ENCODE measurements around the gene SERPINA3. TPM values are rescaled to one million over a fixed set of nuclear protein-coding genes. Genes with fewer than 3 reads are reported as not detected.

SERPINA3 gene
- total and polyA plus RNA-seq, 12 donors = 1.0 to 408 (median 13.4) TPM

DNA sequence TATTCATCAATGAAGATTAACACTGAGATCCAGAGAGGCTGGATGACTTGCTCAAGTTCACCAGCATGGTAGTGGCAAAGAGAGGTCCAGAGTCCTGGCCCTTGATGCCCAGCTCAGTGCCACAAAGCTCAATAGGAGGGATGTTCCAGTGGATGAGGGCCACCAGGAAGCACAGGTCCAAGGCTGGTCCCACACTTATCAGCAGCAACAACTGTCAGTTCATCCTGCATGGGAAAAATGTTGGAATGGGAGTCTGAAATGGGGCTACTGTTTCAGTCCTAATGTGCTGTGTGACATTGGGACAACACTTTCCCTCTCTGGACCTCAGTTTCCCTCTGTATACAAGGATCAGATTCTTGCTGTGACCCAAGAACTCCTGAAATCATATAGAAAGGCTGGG is 19.7 kb upstream of the SERPINA3 start:
- ATAC-seq = no peak
- intact Hi-C loops (cut with DNase I) = no loop called here
- H3K27me3 ChIP-seq = peaks cover 0 to 3% (median 0%) of the 10 kb centered on the region in 7 donors

DNA sequence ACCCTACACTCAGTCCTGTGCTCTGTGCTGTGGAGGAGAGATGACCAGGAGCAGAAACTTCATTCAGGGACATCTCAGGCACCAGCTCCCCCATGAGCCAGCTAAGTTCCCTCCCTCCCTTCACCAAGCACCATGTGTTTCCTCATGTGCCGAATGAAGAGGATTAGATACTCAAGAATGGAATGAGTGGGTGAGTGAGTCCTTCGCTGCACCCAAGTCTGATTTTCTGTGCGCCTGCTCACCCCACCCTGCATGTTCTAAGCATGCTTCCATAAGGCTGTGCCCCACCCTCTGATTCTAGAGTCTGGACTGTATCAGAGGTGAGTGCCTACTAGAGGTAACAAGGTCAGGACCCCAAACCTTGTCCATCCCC is 18.8 kb upstream of the SERPINA3 start:
- TF ChIP-seq CTCF (IDR thresholded peaks at IDR 0.05) = no peak
- Histone ChIP-seq H3K9me3 (no peaks in the 10 kb centered on the region), H3K4me3 (no peak overlapping the region), H3K27ac (no peak overlapping the region), H3K36me3 (no peaks in the 10 kb centered on the region), H3K27me3 (peaks cover 0 to 3% (median 0%) of the 10 kb centered on the region in 7 donors), H3K4me1 (peaks cover 0 to 10% (median 0%) of the 10 kb centered on the region in 9 donors)
- intact Hi-C loops (cut with DNase I) = no loop called here
- DNase-seq (no peak), ATAC-seq (peak in 3 of 8 donors; percentile 7 to 57 (median 50))
- WGBS, 2 donors = 70 to 72% methylated on average over 3 of the region's 3 CpGs

More for the DNA sequence above, 19.7 kb upstream of the SERPINA3 start:
- no peak for TF ChIP-seq CTCF (IDR thresholded peaks at IDR 0.05)
- no peak overlapping the region for H3K27ac ChIP-seq
- no peaks in the 10 kb centered on the region for H3K9me3 ChIP-seq
- no peak for DNase-seq
- peaks cover 0 to 10% (median 0%) of the 10 kb centered on the region in 9 donors for H3K4me1 ChIP-seq
- H3K4me3 ChIP-seq = no peak overlapping the region
- H3K36me3 ChIP-seq = no peaks in the 10 kb centered on the region

DNA sequence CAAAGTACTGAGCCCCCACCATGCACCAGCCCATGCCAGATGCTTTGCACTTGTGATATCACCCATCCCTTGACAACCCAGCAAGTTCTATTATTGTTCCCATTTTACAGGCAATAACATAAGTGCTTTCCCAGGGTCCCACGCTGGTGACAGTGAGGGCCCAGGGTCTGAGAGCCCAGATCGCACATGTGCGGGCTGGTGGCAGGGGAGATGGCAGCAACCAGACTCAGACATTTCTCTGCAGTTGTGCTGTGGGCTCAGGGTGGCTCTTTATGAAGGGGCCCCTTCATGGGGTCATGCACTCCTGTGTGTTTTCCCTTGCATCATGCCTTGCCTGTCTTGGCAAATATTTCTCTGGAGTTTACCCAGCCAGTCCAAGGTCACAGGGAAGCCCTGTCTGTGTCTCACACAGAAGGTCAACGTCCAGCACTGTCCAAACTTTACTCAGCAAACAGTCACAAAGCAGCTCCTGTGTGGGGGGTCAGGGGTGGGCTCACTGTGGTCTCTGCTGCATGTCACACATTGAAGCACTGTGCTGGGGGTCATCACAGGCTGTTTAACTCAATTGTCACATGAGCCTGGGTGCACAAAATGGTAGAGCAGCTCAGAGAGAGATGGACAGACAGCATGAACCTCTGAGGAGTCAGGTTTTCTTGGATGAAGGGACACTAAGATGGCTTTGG is 18.3 kb upstream of the SERPINA3 start:
- Histone ChIP-seq H3K27ac (no peak overlapping the region), H3K36me3 (no peaks in the 10 kb centered on the region), H3K4me3 (no peak overlapping the region), H3K27me3 (peaks cover 0 to under 1% (median 0%) of the 10 kb centered on the region in 7 donors), H3K4me1 (peaks cover 0 to 13% (median 5%) of the 10 kb centered on the region in 9 donors), H3K9me3 (no peaks in the 10 kb centered on the region)
- ATAC-seq (no peak), DNase-seq (no peak)
- no peak for TF ChIP-seq CTCF (IDR thresholded peaks at IDR 0.05)
- intact Hi-C loops (cut with DNase I) = no loop called here
- 71 to 73% methylated on average over 4 of the region's 4 CpGs for WGBS, 2 donors

- Histone ChIP-seq H3K4me1 (peaks cover 0 to 19% (median 9%) of the 10 kb centered on the region in 9 donors), H3K4me3 (no peak overlapping the region), H3K27ac (no peak overlapping the region), H3K36me3 (no peaks in the 10 kb centered on the region), H3K9me3 (no peaks in the 10 kb centered on the region), H3K27me3 (no peaks in the 10 kb centered on the region)
- intact Hi-C loops (cut with DNase I) = no loop called here
- ATAC-seq (no peak), DNase-seq (no peak)
- TF ChIP-seq CTCF (IDR thresholded peaks at IDR 0.05) = no peak
- 87 to 94% methylated on average over 7 of the region's 7 CpGs for WGBS, 2 donors
These were observed 17.8 kb upstream of the SERPINA3 start for GRCh38 chr14:94594441-94594840.

All from heart right ventricle (tissue), 16 donors.